HG02763 (cell line): ENCODE results near the gene MTA1.

ENCODE experiments used
- ATAC-seq: cut with Tn5 transposase; IDR thresholded peaks from one replicate; pipeline ENCODE4 v1.9.1; 2021; ENCODE audit warnings: mild to moderate bottlenecking, moderate library complexity; ENCODE audit not compliant: unreplicated experiment

The MTA1 gene

DNA sequence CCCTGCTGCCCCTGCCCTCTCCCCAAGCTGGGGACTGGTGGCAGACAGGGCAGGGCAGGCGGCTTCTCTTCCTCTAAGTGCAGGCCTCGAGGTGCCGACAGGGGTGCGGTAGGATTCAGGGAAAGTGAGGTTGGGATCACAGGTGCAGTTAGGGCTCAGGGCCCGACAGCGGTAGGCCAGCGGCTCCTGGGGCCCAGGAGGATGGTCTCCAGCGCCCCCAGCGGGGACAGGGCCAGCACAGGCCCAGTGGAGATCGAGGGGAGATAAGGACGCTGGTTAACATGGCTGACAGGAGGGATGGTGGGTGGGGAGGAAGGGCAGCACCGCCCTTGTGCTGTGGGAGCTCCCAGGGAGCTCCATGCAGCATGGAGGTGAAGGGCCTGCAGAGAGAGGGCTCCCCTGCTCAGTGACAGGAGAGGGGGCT lies 66.1 kb downstream of the MTA1 start:
- ATAC-seq: no peak

DNA sequence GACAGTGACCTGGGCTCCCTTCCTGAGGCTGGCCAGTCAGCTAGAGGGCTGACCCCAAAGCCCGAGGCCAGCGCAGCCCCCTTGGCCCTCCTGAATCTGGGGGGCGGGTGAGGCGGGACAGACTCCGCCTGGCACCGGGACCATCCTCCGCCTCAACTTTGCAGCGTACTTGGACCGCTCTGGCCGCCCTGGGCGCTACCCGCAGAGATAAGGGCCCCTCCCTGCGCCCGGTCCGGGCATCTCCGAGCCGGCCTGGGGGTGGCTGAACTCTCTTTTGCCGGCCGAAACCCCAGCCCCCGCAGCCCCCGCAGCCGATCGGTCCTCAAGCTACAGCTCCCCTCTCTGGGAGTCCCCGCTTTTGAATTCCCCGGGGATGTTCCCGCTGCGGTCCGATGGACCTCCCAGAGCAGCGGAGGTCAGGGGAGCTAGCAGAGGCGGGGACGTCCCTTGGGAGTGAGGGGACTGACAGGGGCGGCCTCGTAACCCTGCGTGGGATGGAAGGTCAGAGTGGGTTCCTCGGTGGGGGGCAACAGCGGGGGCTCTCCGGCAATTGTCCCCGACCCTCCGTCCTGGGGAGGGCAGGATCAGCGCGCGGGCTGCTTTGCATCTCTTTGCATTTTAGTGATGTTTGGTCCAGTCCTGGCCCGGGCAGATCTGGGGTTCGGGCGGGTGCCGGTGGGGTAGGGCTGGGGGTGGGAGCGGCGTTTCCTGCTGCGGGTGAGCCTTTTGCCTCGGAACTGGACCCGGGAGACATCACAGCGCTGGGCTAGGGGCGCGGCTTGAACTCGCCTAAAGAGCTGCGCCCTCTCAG lies 66.7 kb downstream of the MTA1 start, which contains the start of gene CRIP1:
Gene CRIP1 (plus strand): TSS at position 724 of the 811 bp plus-strand sequence. CDS start 374 bp downstream, outside the sequence.
- ATAC-seq: no peak

DNA sequence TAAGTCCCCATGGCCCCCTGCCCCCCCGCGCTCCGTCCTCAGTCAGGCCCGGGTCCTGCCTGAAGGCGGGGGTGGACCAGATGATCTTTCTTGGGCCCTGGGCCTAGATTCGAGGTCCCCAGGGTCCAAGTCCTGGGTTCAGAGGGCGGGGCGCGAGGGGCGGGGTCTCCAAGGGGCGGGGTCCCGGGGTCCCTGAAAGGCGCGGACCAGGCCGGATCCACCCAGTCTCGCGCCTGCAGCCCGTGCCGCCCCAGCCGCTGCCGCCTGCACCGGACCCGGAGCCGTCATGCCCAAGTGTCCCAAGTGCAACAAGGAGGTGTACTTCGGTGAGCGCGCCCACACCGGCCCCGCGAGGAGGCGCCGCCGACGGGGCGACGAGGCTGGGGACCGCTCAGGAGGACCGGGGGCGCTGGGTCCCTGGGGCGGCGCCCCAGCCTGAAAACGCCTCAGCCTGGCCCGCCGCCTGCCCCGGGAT lies 67.4 kb downstream of the MTA1 start:
- no peak for ATAC-seq

DNA sequence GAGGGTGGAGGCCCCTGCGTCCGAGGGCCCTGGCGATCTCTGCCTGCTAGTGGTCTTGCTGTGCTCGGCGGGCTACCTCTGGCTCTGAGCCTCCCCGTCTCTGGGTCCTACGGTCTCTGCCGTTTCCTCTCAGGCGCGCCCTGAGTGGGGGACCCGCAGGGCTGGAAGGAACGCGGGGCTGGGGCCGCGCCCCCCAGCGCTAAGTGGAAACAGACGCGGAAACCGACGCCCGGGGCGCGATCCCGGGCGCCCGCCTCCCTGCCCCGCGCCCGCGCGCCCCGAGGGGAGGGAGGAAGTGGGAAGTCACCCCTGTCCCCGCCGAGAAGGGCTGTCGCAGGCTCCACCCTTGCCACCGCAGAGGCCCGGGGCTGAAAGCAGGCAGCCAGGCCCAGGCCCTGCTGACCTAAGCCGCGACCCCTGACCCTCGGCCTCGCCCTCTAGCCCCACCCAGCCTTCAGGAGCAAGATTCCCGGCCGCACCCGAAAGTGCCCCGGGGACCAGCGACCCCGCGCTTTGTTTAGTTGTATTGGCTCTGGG lies 67.9 kb downstream of the MTA1 start:
- no peak for ATAC-seq

DNA sequence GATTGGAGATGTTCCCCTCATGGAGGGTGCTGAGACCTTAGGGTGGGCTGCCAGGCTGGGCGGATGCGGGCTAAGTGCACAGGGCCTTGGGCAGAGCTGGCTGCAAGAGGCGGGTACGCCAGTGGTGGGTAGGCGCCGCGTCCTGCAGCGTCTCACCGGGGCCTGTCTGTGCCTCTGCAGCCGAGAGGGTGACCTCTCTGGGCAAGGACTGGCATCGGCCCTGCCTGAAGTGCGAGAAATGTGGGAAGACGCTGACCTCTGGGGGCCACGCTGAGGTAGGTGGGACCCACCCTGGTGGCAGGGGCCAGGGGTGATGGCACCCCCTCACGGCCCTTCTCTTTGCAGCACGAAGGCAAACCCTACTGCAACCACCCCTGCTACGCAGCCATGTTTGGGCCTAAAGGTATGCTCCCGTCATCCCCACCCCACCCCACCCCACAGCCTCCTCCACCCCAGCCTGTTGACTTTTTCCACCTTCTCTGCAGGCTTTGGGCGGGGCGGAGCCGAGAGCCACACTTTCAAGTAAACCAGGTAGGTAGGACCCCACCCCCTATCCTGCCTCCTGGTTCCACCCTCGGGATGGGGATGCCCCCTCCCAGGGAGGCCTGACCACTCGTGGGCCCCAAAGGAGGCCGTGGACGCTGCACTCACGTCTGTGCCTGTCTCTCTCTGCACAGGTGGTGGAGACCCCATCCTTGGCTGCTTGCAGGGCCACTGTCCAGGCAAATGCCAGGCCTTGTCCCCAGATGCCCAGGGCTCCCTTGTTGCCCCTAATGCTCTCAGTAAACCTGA lies 68.6 kb downstream of the MTA1 start:
- no peak for ATAC-seq

DNA sequence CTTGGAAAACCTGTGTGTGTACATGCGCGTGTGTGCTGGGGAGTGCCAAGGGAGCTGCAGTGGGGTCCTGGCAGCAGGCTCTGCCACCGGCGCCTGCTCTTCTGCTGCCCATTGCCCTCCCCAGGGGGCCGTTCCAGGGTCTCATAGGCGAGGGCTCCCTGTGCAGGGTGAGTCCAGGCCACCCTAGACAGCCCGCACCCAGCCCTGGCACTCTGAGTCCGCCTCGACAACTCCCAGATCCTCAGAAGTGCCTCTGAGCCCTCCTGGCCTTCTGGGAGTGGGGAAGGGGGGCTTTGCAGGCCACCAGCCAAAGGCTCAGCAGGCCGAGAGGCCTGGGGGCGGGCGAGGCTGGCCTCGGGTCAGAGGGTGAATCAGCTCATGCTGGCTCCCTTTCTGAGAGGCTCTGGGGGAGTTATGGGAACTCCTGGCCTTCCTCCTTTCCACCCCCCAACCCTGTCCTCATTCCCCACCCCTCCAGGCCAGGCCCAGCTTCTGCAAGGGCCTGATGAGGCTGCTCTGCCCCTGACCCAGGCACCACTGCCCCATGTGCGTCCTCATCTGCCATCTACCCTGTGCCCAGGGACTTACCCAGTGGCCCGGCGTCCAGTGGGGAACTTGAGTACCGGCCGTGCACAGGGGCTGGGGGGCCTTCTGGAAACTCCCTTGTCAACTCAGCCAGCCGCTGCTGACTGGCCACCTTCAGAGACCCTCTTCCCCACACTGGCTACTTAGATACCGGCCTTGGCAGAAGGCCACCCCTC lies 69.3 kb downstream of the MTA1 start:
- no peak for ATAC-seq

DNA sequence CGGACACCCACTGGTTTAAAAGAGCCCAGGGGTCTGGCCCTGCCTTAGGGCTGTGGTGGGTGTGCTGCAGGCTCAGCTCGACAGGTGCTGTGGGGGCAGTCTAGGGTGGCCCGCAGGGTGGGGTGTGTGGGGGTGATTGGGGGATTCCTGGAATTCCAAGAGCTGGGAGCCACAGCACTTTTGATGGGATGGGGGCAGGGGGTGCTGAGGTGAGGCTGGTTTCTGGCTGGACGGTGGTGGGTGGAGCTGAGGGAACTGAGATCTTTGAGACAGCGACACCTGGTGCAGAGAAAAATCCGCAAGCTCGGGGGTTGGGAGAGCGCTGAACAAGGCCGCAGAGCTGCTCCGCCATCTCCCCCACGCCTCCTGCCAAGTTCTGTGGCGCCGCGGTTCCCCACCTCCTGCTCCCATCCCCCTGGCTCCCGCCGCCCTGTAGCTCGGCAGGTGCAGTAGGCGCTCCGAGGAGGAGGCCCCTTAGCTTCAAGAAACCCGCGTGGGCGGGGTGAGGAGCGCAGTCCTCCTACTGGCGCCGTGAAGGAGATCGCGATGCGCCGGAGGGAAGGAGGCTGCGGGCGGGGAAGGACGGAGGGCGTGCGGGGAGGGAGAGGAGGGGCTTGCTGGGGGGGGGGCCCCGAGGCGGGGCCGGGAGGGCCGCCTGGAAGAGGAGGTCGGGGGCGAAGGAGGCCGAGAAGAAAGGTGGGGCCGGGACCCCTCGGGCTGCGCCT lies 70.1 kb downstream of the MTA1 start:
- no peak for ATAC-seq

DNA sequence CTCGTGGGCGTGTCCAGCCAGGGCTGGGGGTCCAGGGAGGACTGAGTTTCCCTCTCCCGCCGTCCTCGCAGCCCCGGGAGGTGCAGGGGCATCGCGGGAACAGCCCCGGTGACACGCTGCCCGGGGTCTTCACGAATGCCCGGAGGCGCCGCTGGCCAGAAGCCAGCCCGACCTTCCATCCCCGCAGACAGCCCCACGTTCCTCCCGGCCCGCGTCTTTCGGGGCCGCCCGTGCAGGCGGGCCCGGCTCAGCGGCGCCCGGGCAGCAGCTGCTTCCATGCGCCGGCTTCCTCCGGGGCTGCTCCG lies 70.6 kb downstream of the MTA1 start:
- ATAC-seq: peak; percentile 0

DNA sequence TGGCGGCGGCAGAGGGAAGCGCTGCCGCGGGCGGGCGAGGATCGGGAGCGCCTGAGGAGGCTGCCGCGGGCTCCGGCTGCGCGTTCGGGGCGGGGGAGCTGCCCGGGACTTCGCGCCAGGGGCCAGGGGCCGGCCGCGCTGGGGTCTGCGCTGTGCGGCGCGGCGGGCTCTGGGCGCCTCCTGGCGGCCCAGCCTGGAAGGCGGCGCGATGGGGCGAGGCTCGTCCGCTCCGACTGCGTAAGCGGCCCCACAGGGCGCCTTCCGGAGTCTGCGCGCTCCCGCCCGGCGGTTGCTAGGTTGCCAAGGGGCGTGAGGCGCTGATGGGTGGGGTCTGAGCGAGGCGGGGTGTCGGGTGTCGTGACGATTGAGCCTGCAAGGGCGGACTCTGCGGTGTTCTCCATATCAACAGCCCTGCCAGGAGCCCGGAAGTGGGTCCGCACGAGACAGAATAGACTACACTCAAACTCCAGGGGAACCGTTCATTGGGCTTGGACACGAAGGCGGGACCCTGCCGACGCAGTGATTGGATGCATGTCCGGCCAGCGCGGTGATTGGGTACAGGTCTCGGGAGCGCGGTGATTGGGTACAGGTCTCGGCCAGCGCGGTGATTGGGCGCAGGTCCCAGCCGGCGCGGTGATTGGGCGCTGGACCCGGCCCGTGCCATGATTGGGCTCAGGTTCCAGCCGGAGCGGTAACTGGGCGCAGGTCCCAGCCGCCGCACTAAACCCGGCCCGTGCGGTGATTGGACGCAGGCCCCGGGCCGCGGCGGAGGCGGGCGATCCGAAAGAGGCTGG lies 71.1 kb downstream of the MTA1 start, which contains the start of gene TEDC1:
Gene TEDC1 (plus strand): TSS at position 675 of the 794 bp plus-strand sequence. CDS start 130 bp downstream, outside the sequence.
- peak; percentile 70 for ATAC-seq

DNA sequence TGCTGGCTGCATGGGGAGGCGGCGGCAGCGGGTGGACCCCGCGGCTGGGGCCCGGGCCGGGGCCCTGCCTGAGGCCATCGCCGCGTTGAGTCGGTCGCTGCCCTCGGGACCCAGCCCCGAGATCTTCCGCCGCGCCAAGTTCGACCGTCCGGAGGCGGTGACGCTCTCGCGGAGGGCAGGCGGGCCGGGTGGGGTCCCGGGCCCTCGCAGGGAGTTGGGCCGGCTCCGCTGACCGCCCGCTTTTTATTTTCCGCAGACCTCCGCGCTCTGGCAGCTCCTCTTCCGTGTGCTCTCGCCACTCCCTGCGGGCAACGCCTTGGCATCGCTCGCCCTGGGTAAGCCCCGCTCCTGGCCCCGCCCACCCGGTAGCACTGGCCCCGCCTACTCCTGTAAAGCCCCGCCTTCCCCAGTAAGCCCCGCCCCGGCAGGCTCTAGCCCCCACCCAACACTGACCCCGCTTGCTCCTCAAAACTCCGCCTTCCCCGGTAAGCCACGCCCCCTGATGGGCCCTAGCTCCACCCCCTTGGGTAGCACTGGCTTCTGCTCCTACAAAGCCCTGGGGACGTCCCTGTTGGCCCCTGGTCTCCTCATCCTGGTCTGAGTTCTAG lies 71.8 kb downstream of the MTA1 start:
- no peak for ATAC-seq

DNA sequence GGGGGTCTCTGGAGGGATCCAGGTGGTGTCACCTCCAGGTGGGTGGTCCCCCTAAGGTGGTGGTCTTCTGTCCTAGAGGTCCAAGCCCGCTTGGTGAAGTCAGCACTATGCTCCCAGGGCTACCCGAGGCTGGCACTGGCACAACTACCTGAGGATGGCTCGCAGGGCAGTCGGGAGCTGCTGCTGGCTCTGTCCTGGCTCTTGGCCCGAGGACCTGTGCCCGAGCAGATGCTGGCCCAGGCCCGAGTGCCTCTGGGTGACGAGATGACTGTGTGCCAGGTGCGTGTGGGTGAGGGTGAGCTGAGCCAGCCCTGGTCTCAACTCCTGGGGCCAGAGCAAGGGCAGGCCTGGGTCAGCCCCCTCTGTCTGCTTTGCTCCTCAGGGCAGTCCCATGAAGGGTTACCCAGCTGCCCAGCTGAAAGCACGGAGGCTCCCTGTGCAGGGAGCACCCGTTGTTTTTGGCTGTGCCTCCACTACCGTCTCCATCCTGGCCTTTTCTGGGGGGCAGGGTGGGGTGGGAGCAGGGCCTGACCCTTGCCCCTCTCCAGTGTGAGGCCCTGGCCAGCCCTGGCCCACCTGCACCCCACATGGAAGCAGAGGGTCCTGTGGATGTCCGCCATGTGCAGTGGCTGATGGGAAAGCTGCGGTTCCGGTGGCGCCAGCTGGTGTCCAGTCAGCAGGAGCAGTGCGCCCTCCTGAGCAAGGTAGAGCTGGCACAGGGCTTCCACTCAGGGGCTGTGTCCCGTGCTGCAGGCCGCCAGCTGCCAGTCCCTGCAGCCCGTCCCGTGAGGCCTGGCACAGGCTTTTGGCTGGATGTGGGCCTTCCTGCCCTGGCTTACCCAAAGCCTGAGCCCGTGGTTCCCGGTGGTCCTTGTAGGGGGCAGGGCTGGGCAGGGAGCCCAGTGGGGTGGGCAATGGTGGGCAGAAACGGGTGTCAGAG lies 72.7 kb downstream of the MTA1 start:
- ATAC-seq: no peak

DNA sequence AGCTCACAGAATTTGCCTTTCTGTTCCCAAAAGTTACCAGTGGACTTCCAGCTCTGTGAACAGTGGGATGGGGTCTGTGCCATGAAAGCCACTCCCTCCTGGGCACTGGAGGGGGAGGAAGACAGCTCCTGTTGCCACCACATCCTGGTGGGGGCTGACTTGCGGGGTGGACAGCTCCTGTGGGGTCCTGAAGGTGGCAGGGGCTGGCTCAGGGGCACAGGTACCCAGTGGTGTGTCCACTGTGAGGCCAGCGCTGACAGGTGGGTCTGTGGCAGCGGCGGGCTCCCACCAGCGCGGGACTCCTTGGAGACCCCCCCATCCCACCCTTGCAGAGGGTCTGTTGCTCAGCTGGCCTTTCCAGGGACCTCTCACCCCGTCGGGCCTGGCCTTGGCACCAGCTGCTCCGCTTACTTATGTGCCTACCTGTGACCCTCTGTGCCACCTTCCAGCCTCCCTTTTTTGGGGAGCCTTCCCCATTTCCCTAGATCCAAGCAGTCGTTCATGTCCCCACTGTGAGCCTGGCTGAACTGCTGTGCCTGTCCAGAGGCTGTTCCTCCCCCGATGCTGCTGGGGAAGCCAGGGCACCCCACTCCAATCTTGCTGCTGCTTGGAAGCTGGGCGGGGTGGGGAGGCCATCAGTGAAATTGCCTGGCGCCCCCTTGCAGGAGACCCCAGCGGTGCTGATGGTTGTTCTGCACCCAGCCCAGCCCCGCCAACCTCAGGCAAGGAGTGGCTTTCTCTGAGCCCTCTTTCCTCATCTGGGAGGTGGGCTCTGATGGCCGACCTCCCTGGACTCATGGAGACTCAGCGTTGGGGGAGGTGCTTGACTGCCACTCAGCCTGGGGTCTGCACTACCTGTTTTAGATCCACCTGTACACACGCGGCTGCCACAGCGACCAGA lies 73.6 kb downstream of the MTA1 start:
- no peak for ATAC-seq

DNA sequence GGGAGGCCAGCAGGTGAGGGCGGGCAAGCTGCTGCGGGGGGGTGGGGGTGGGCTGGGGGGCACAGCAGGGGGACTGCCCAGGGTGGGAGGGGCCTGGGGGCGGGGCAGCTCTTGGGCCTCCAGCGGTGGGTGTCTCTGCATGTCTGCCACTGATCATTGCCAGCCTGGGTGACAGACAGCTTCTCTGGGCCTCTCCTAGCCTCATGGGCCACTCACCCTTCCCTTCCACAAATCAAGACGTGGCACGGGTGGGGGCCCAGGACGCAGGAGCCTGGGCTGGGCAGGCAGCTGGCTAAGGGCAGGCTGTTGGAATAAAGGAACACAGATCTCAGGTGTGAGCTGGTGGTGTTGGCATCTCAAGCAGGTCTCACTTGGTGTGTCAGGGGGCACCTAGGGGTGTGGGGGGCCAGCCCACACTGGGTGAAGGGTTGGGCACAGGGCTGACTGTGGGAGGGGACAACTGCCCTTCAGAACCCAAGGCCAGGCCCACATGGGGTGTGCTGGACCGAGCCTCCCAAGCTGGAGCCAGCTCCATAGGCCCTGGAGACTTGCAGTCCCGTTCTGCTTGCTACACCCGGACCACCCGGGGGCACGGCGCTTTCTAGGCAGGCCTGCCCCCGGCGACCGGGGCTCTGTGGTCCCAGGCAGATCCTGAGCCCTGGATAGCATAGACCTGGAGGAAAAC lies 74.4 kb downstream of the MTA1 start:
- ATAC-seq: no peak

DNA sequence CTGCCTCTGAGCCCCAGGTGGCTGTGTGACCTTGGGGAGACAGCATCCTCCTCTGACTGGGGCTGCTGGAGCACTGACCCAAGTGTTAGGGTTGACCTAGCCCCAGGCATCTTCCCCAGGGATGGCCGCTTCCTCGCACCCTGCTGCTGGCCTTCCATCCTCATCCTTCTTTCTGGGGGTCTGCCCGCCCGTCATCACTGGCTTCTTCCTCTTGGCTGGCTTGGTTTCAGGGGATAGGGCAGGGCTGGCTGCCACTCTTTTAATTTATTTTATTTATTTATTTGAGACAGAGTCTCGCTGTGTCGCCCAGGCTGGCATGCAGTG lies 74.9 kb downstream of the MTA1 start:
- no peak for ATAC-seq

DNA sequence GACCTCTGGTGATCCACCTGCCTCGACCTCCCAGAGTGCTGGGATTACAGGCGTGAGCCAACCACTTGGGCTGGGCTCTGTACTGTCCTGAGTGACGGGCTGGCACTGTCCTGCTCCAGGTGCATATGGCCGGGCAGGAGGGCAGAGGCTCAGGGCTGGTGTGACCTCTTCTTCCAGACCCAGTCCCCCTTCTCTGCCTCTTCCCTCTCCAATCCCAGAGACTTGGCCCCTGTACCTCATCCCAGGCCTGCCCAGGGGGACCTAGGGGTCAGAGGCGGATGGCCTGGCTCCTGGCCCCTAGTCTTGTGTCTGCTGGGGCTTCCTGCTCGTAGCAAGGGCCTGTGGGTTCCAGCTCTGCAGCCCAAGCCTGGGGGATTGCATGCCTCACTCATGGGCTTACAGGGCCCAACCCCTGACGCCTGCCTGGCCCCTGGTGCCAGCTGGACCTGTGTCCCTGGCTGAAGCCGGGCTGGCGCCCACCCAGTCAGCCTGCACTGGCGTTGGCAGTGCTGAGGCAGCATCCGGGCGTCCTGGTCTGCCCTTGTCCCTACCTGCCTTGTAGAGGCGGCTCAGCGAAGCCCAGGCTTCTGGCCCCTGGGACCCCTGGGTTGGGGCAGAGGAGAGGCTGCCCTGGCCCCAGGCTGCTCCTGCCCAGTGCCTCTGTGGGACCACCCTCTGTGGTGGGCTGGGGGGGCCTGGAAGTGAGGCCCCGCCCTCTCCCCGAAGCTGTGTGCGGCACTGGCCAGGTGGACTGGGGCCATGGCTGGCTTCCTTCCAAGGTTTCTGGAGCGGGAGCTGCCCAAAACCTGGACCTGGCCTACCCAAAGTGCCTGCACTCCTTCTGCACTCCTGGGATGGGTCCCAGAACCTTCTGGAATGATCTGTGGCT lies 75.7 kb downstream of the MTA1 start:
- no peak for ATAC-seq
